Suprapubic skin (tissue), 4 donors: ENCODE results near the gene PLEKHG5. TPM values are rescaled to one million over a fixed set of nuclear protein-coding genes. Genes with fewer than 3 reads are reported as not detected.
A peak's percentile ranks its signal among the peaks of the same experiment; 100 is the strongest.

ENCODE experiments used
- DNase-seq, 2 donors: peaks; one replicate each; pipeline ENCODE4 v3.0.0-alpha.2; 2019; ENCODE audit warnings: low spot score in 2 of 2
- H3K27ac ChIP-seq: fragments of 200-600 bp; sonication (generic); one replicate; pipeline ENCODE4 v1.5.1; 2019
- H3K27me3 ChIP-seq: fragments of 200-600 bp; sonication (generic); one replicate; pipeline ENCODE4 v1.5.1; 2019
- H3K36me3 ChIP-seq: fragments of 200-600 bp; sonication (generic); one replicate; pipeline ENCODE4 v1.5.1; 2019
- H3K4me1 ChIP-seq: fragments of 200-600 bp; sonication (generic); one replicate; pipeline ENCODE4 v1.5.1; 2019
- H3K4me3 ChIP-seq: fragments of 200-600 bp; sonication (generic); one replicate; pipeline ENCODE4 v1.5.1; 2019; ENCODE audit warnings: mild to moderate bottlenecking
- H3K9me3 ChIP-seq: fragments of 200-600 bp; sonication (generic); one replicate; pipeline ENCODE4 v1.5.1; 2019
- EP300 ChIP-seq: sonication (generic); formaldehyde crosslinking; IDR thresholded peaks from one replicate; pipeline ENCODE4 v1.6.1; 2017; ENCODE audit warnings: antibody characterized with exemption
- POLR2A ChIP-seq, 2 donors: fragments of 450-650 bp; IDR thresholded peaks; one replicate each; pipeline ENCODE4 v1.6.1; 2017; ENCODE audit warnings: antibody characterized with exemption in 2 of 2, mild to moderate bottlenecking in 2 of 2, moderate library complexity in 2 of 2
- POLR2AphosphoS5 ChIP-seq, 3 donors: sonication (generic); formaldehyde crosslinking; IDR thresholded peaks; one replicate each; pipeline ENCODE4 v1.6.1; 2017; ENCODE audit warnings: antibody characterized with exemption in 3 of 3
- WGBS: methylation state at CpG from one replicate; pipeline ENCODE4 v1.1.5; 2018; 5-methylcytosine and 5-hydroxymethylcytosine counted together
- total RNA-seq, 4 donors: library from RNA; depleted of rRNA; stranded (reverse); fragments of >200 nt; gene quantifications; one replicate each; pipeline ENCODE4 v1.1.0, GENCODE V29; 2016
- TF ChIP-seq, protein P1 (sequence below), 2 donors: fragments of 200-600 bp in 1 of 2; fragments of 450-650 bp in 1 of 2; sonication (generic) in 1 of 2; IDR thresholded peaks; one replicate each; pipeline ENCODE4 v1.5.1; 2016 to 2019; ENCODE audit warnings: antibody characterized with exemption in 2 of 2, mild to moderate bottlenecking in 1 of 2, moderate library complexity in 1 of 2

PLEKHG5 gene
- total RNA-seq, 4 donors from 2014 or later, result 76.3 to 347 (median 107) TPM

DNA sequence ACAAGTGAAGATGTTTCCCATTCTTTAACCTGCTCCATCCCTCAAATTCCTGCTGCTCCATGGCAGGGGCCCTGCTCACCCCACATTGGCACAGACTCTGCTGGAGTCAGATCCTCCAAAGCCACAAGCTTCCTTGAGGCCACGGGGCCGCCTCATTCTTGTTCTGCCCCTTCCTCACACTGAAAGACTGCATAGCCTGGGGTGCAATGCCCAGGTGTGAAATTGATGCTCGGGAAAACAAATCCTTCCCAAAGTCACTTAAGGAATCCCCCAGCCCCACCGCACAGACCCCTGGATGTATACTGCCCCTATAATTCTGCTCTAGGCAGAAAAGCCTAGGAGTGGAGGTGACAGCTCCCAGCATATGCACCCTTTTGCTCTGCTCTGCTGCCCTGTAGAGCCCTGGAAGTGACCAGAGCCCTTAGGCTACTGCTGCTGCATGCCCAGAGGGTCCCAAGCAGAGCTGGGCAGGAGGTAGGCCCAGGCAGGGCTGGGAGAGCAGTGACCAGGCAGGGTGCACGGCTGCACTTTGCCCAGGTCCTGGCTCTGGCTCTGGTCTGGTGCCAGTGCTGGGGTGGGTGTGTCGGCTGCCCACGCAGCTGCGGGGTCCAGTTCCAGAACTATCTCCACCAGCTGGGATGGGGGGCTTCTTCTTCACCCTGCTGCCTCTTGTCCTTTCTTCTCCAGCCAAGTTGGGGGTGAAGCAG lies 73.4 kb downstream of the PLEKHG5 start:
- 76% methylated on average over 3 of the region's 8 CpGs for WGBS
- Histone ChIP-seq H3K36me3 (no peaks in the 10 kb centered on the region), H3K4me1 (peaks cover 62% of the 10 kb centered on the region), H3K27me3 (peaks cover 92% of the 10 kb centered on the region), H3K4me3 (peak overlapping the region; percentile 58), H3K9me3 (no peaks in the 10 kb centered on the region), H3K27ac (no peak overlapping the region)
- no peak for DNase-seq
- TF ChIP-seq EP300 (no peak), POLR2AphosphoS5 (IDR thresholded peaks at IDR 0.05) (no peak), POLR2A (IDR thresholded peaks at IDR 0.05) (no peak)
- TF ChIP-seq, protein P1, sequence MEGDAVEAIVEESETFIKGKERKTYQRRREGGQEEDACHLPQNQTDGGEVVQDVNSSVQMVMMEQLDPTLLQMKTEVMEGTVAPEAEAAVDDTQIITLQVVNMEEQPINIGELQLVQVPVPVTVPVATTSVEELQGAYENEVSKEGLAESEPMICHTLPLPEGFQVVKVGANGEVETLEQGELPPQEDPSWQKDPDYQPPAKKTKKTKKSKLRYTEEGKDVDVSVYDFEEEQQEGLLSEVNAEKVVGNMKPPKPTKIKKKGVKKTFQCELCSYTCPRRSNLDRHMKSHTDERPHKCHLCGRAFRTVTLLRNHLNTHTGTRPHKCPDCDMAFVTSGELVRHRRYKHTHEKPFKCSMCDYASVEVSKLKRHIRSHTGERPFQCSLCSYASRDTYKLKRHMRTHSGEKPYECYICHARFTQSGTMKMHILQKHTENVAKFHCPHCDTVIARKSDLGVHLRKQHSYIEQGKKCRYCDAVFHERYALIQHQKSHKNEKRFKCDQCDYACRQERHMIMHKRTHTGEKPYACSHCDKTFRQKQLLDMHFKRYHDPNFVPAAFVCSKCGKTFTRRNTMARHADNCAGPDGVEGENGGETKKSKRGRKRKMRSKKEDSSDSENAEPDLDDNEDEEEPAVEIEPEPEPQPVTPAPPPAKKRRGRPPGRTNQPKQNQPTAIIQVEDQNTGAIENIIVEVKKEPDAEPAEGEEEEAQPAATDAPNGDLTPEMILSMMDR (IDR thresholded peaks at IDR 0.05), result no peak

Other genes starting within 250 kb of the PLEKHG5 start
- not detected for gene HES3, start 247.5 kb downstream of the PLEKHG5 start, total RNA-seq
- gene GPR153, start 230.6 kb downstream of the PLEKHG5 start, total RNA-seq, result 10 to 100 TPM in 3 of 4 donors, 1 to 10 TPM in 1; 5.6 to 16.1 (median 14.2) TPM
- 10 to 100 TPM in 3 of 4 donors, 1 to 10 TPM in 1; 8.4 to 40.5 (median 26.7) TPM for gene ACOT7, start 97.9 kb downstream of the PLEKHG5 start, total RNA-seq
- 10 to 100 TPM; 18.2 to 36.4 (median 24.9) TPM for gene HES2, start 71.7 kb downstream of the PLEKHG5 start, total RNA-seq
- gene ESPN, start 66.9 kb downstream of the PLEKHG5 start, total RNA-seq, result 10 to 100 TPM; 37.6 to 54.4 (median 48.8) TPM
- gene TNFRSF25, start 25.5 kb downstream of the PLEKHG5 start, total RNA-seq, result 100 to 1,000 TPM in 2 of 4 donors, 10 to 100 TPM in 2; 66.8 to 411 (median 99.5) TPM
- gene NOL9, start 62.8 kb upstream of the PLEKHG5 start, total RNA-seq, result 10 to 100 TPM; 19.4 to 33.6 (median 27.5) TPM
- gene TAS1R1, start 63.6 kb upstream of the PLEKHG5 start, total RNA-seq, result under 1 TPM in 2 of 4 donors, not detected in 2; 0.40 to 0.45 TPM
- gene ZBTB48, start 88.3 kb upstream of the PLEKHG5 start, total RNA-seq, result 10 to 100 TPM; 17.8 to 26.7 (median 21.6) TPM
- gene KLHL21, start 111.2 kb upstream of the PLEKHG5 start, total RNA-seq, result 100 to 1,000 TPM; 105 to 125 (median 118) TPM
- gene PHF13, start 122.1 kb upstream of the PLEKHG5 start, total RNA-seq, result 10 to 100 TPM; 12.6 to 21.7 (median 17.0) TPM
- 10 to 100 TPM; 13.2 to 31.8 (median 24.8) TPM for gene THAP3, start 133.2 kb upstream of the PLEKHG5 start, total RNA-seq
- 10 to 100 TPM; 22.9 to 53.0 (median 31.4) TPM for gene DNAJC11, start 210.1 kb upstream of the PLEKHG5 start, total RNA-seq